ENCODE measurements around the gene SLC10A4.

GRCh38 chr4:48538358-48538757 lies 55.2 kb downstream of the SLC10A4 start:
- TF ChIP-seq KDM4A (IDR thresholded peaks at IDR 0.05; ENCODE audit: low read depth, low read length, severe bottlenecking) (no peak), POLR2A (IDR thresholded peaks at IDR 0.05; ENCODE audit: control extremely low read depth in 1 of 2, low read depth in 2 of 2, low read length in 2 of 2) (no peak), BRCA1 (IDR thresholded peaks at IDR 0.05; ENCODE audit: low read depth, low read length) (no peak)
